ENCODE data around the gene OR10J1. TPM values are rescaled to one million over a fixed set of nuclear protein-coding genes. Genes with fewer than 3 reads are reported as not detected.

The OR10J1 gene
- total RNA-seq, 1 donor from 2014 or later, result not detected

Other genes with a start within 250 kb of the OR10J1 start
- gene ACKR1, start 234.8 kb upstream of the OR10J1 start, total RNA-seq, result not detected in 2 replicates
- gene FCER1A, start 137.4 kb upstream of the OR10J1 start, total RNA-seq, result not detected in 2 replicates
- not detected in 2 replicates for gene OR10J4, start 7.5 kb upstream of the OR10J1 start, total RNA-seq
- gene OR10J5, start 96.3 kb downstream of the OR10J1 start, total RNA-seq, result not detected in 2 replicates
- gene APCS, start 148.1 kb downstream of the OR10J1 start, total RNA-seq, result not detected in 2 replicates

Measured in T-helper 2 cell treated with Interferon-gamma antibody and Interleukin-4, amounts not matched to agents 100 ng/mL and 5 ng/mL, for 36 hours (primary cell).